Astrocyte of the cerebellum (primary cell): ENCODE measurements around the gene RSRP1.

ENCODE experiments used
- DNase-seq: peaks from one replicate; pipeline ENCODE4 v3.0.0-alpha.2; 2011; ENCODE audit warnings: low read depth
- H3K4me3 ChIP-seq: 2 replicates; pipeline ENCODE4 v1.5.1; 2011; ENCODE audit warnings: mild to moderate bottlenecking, low read depth, low read length, moderate library complexity
- CTCF ChIP-seq: IDR thresholded peaks from 2 replicates; pipeline ENCODE4 v1.5.1; 2012; ENCODE audit warnings: low read length, low read depth, moderate library complexity, mild to moderate bottlenecking; ENCODE audit errors: missing control alignments
- in situ Hi-C: cut with HindIII; loops from 2 replicates; pipeline ENCODE4 v1.10.0; 2017; ENCODE audit warnings: low sequenced_read_pairs

The RSRP1 gene

GRCh38 chr1:25206201-25206600 lies 41.1 kb downstream of the RSRP1 start:
- H3K4me3 ChIP-seq: no peak overlapping the region
- no peak for DNase-seq
- in situ Hi-C loops: loop anchor here (25.0 kb wide), 2 partner anchors 269 to 544 kb away; partner anchors contain the start of gene RUNX3
- no peak for TF ChIP-seq CTCF

GRCh38 chr1:25205786-25206185 lies 41.5 kb downstream of the RSRP1 start:
- in situ Hi-C loops: loop anchor here (25.0 kb wide), 2 partner anchors 268 to 543 kb away; partner anchors contain the start of gene RUNX3
- DNase-seq: no peak
- TF ChIP-seq CTCF: no peak
- no peak overlapping the region for H3K4me3 ChIP-seq

- peak; percentile 66 for TF ChIP-seq CTCF
- in situ Hi-C loops: loop anchor here (25.0 kb wide), 2 partner anchors 268 to 543 kb away; partner anchors contain the start of gene RUNX3
- DNase-seq: peak; percentile 40
- no peak overlapping the region for H3K4me3 ChIP-seq
Observed at GRCh38 chr1:25204797-25205480, 42.3 kb downstream of the RSRP1 start.

GRCh38 chr1:25201006-25201405 lies 46.2 kb downstream of the RSRP1 start:
- no peak overlapping the region for H3K4me3 ChIP-seq
- DNase-seq: no peak
- in situ Hi-C loops: loop anchor here (25.0 kb wide), 2 partner anchors 264 to 539 kb away; partner anchors contain the start of gene RUNX3
- no peak for TF ChIP-seq CTCF

GRCh38 chr1:25199819-25200620 lies 47.2 kb downstream of the RSRP1 start:
- no peak overlapping the region for H3K4me3 ChIP-seq
- TF ChIP-seq CTCF: no peak
- in situ Hi-C loops: loop anchor here (5.0 to 25.0 kb wide), 3 partner anchors 68 to 538 kb away; partner anchors contain the start of gene RUNX3
- DNase-seq: no peak

GRCh38 chr1:25198663-25199252 lies 48.5 kb downstream of the RSRP1 start:
- in situ Hi-C loops: loop anchor here (5.0 kb wide), 1 partner anchor 66 kb away; no protein-coding TSS in a partner anchor
- TF ChIP-seq CTCF: no peak
- H3K4me3 ChIP-seq: no peak overlapping the region
- DNase-seq: no peak
